CD4-positive, alpha-beta T cell treated with Interleukin-2 at 100 ng/mL for 4 hours (primary cell): ENCODE data around the gene CD79B.

Experiments used
- DNase-seq: peaks from one replicate; pipeline ENCODE4 v3.0.0-alpha.2; 2020; ENCODE audit warnings: low spot score

The CD79B gene

GRCh38 chr17:63931981-63932561, at the start of gene CD79B:
CD79B (minus strand) TSS chr17:63932331; CDS start chr17:63932261, 70 bp downstream.
- DNase-seq: peak; percentile 32

- no peak for DNase-seq
These were observed 46.4 kb upstream of the CD79B start for GRCh38 chr17:63978272-63979200.

GRCh38 chr17:63976702-63977101, 44.6 kb upstream of the CD79B start:
- no peak for DNase-seq

- DNase-seq: no peak
These were observed 43.5 kb upstream of the CD79B start for GRCh38 chr17:63975541-63976092.

- no peak for DNase-seq
These were observed 42.6 kb upstream of the CD79B start for GRCh38 chr17:63974594-63975192.

- no peak for DNase-seq
These were observed 41.9 kb upstream of the CD79B start for GRCh38 chr17:63973930-63974593.

- DNase-seq: no peak
These were observed 41.1 kb upstream of the CD79B start for GRCh38 chr17:63973247-63973646.

- no peak for DNase-seq
These were observed 40.7 kb upstream of the CD79B start, which contains the start of gene SCN4A for GRCh38 chr17:63972796-63973195. SCN4A (minus strand) TSS chr17:63972918; CDS start chr17:63972841, 77 bp downstream.

GRCh38 chr17:63969278-63969677, 37.1 kb upstream of the CD79B start:
- no peak for DNase-seq

- peak; percentile 24 for DNase-seq
These were observed 35.8 kb upstream of the CD79B start for GRCh38 chr17:63967953-63968352.

GRCh38 chr17:63966646-63967264, 34.6 kb upstream of the CD79B start:
- DNase-seq: peak; percentile 18

GRCh38 chr17:63963123-63963522, 31.0 kb upstream of the CD79B start:
- no peak for DNase-seq

- no peak for DNase-seq
These were observed 30.2 kb upstream of the CD79B start for GRCh38 chr17:63962298-63962744.

- peak; percentile 12 for DNase-seq
These were observed 29.5 kb upstream of the CD79B start for GRCh38 chr17:63961355-63962212.

- no peak for DNase-seq
These were observed 28.3 kb upstream of the CD79B start for GRCh38 chr17:63960430-63960829.

- DNase-seq: no peak
These were observed 27.9 kb upstream of the CD79B start for GRCh38 chr17:63960006-63960405.

GRCh38 chr17:63956296-63956920, 24.3 kb upstream of the CD79B start:
- DNase-seq: no peak

- DNase-seq: no peak
These were observed 23.7 kb upstream of the CD79B start for GRCh38 chr17:63955791-63956190.

- DNase-seq: no peak
These were observed 23.1 kb upstream of the CD79B start for GRCh38 chr17:63955232-63955631.
